GM23248 (cell line): ENCODE results near the gene LY6G6C. TPM values are rescaled to one million over a fixed set of nuclear protein-coding genes. Genes with fewer than 3 reads are reported as not detected.

Experiments
- DNase-seq: peaks from one replicate; pipeline ENCODE4 v3.0.0-alpha.2; 2015
- H2AFZ ChIP-seq: fragments of 200-600 bp; sonication (generic); 2 replicates; pipeline ENCODE4 v1.6.1; 2016; ENCODE audit warnings: antibody characterized with exemption
- H3F3A ChIP-seq: fragments of 200-600 bp; sonication (generic); 2 replicates; pipeline ENCODE4 v1.6.1; 2016; ENCODE audit warnings: mild to moderate bottlenecking, antibody characterized with exemption, mixed run types; ENCODE audit not compliant: insufficient read depth
- H3K27ac ChIP-seq: fragments of 200-600 bp; sonication (generic); 2 replicates; pipeline ENCODE4 v1.5.1; 2016; ENCODE audit warnings: mild to moderate bottlenecking
- H3K27me3 ChIP-seq: fragments of 200-600 bp; sonication (generic); replicated peaks from 2 replicates; pipeline ENCODE4 v1.6.1; 2016; ENCODE audit warnings: mild to moderate bottlenecking; ENCODE audit not compliant: insufficient read depth
- H3K36me3 ChIP-seq: fragments of 200-600 bp; sonication (generic); 2 replicates; pipeline ENCODE4 v1.6.1; 2016; ENCODE audit warnings: low read depth, mild to moderate bottlenecking
- H3K4me1 ChIP-seq: fragments of 200-600 bp; sonication (generic); 2 replicates; pipeline ENCODE4 v1.6.1; 2016; ENCODE audit warnings: mild to moderate bottlenecking; ENCODE audit not compliant: insufficient read depth
- H3K4me2 ChIP-seq: fragments of 200-600 bp; sonication (generic); one replicate; pipeline ENCODE4 v1.6.1; 2016; ENCODE audit warnings: mild to moderate bottlenecking; ENCODE audit not compliant: unreplicated experiment
- H3K4me3 ChIP-seq: fragments of 200-600 bp; sonication (generic); 2 replicates; pipeline ENCODE4 v1.5.1; 2016; ENCODE audit warnings: mild to moderate bottlenecking
- H3K79me2 ChIP-seq: fragments of 200-600 bp; sonication (generic); 2 replicates; pipeline ENCODE4 v1.6.1; 2016; ENCODE audit warnings: mild to moderate bottlenecking; ENCODE audit not compliant: insufficient read depth
- H3K9ac ChIP-seq: fragments of 200-600 bp; sonication (generic); 2 replicates; pipeline ENCODE4 v1.6.1; 2016; ENCODE audit warnings: mild to moderate bottlenecking
- H3K9me2 ChIP-seq: fragments of 200-600 bp; sonication (generic); 2 replicates; pipeline ENCODE4 v1.6.1; 2016; ENCODE audit warnings: mixed run types, mild to moderate bottlenecking, moderate library complexity; ENCODE audit not compliant: insufficient read depth
- H3K9me3 ChIP-seq: fragments of 200-600 bp; sonication (generic); one replicate; pipeline ENCODE4 v1.6.1; 2017; ENCODE audit warnings: low read depth
- H4K20me1 ChIP-seq: fragments of 200-600 bp; sonication (generic); 2 replicates; pipeline ENCODE4 v1.6.0; 2016; ENCODE audit not compliant: insufficient read depth
- EZH2 ChIP-seq: fragments of 200-600 bp; sonication (generic); IDR thresholded peaks from 2 replicates; pipeline ENCODE4 v1.6.1; 2018; ENCODE audit warnings: antibody characterized with exemption, mild to moderate bottlenecking; ENCODE audit not compliant: insufficient read depth, poor library complexity, severe bottlenecking
- EZH2phosphoT487 ChIP-seq: fragments of 200-600 bp; sonication (generic); IDR thresholded peaks from 2 replicates; pipeline ENCODE4 v1.6.1; 2018; ENCODE audit warnings: antibody characterized with exemption, moderate library complexity, mild to moderate bottlenecking, low read depth; ENCODE audit not compliant: insufficient read depth
- WGBS, 2 experiments: methylation state at CpG; one replicate each; pipeline ENCODE4 v1.1.6; 2015 to 2017; ENCODE audit warnings: low lambda C conversion rate in 2 of 2, low coverage in 1 of 2; ENCODE audit errors: missing lambda C conversion rate in 2 of 2; 5-methylcytosine and 5-hydroxymethylcytosine counted together
- in situ Hi-C: fragments of 300-500 bp; cut with MboI; formaldehyde crosslinking; loops from 2 replicates; pipeline ENCODE4 v1.15.0; 2020
- polyA plus RNA-seq: library from polyadenylated mRNA; unstranded; fragments of >200 nt; fragmentation: Nextera tagmentation; extraction: Ambion mirVana; gene quantifications from 2 replicates; pipeline ENCODE4 v1.2.1, GENCODE V29; 2016
- total RNA-seq: library from RNA; depleted of rRNA; stranded (reverse); fragments of >200 nt; shearing (Covaris generic); gene quantifications from 2 replicates; pipeline ENCODE4 v1.2.3, GENCODE V29; 2014

LY6G6C gene
- total and polyA plus RNA-seq, 2 experiments from 2014 or later, result not detected

- no peaks in the 10 kb centered on the region for H3K36me3 ChIP-seq
- no peaks in the 10 kb centered on the region for H3K27me3 ChIP-seq
- H3K4me3 ChIP-seq, result no peak overlapping the region
- no peaks in the 10 kb centered on the region for H4K20me1 ChIP-seq
- no peaks in the 10 kb centered on the region for H3K9me2 ChIP-seq
- WGBS, 2 experiments, result 93% methylated on average over 8 of the region's 8 CpGs
- no peak overlapping the region for H3K9ac ChIP-seq
- no peaks in the 10 kb centered on the region for H3K9me3 ChIP-seq
- no peak for TF ChIP-seq EZH2phosphoT487
- no peak for TF ChIP-seq EZH2
- H3F3A ChIP-seq, result peaks cover 13% of the 10 kb centered on the region
- H3K4me2 ChIP-seq, result no peak overlapping the region
- no peak overlapping the region for H2AFZ ChIP-seq
- DNase-seq, result no peak
- peaks cover 10% of the 10 kb centered on the region for H3K4me1 ChIP-seq
- H3K79me2 ChIP-seq, result no peaks in the 10 kb centered on the region
- H3K27ac ChIP-seq, result no peak overlapping the region
- in situ Hi-C loops, result no loop called here
These were observed 27.9 kb upstream of the LY6G6C start for GRCh38 chr6:31749301-31750036.

DNA sequence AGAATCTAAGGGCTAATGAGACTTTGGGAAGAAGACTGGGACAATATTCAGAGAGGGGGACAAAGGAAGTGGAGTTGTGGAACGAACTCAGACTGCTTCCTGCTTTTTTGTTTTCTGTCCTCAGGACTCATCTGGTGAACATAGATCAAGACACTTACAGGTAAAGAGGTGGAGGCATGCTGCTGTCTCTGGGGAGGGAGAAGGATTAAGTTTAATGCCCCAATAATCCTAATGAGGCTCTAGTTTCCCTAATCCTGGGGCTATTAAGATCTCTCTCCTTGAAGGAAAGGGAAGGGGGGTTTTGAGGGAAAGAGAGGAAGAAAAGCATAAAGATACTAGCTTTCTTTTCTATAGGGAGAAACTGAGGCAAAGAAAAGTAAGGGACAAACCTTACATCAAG, 22.9 kb upstream of the LY6G6C start:
- WGBS, 2 experiments, result 56 to 90% methylated on average over 1 of the region's 1 CpG
- Histone ChIP-seq H3K9ac (no peak overlapping the region), H3K4me1 (peaks cover 4% of the 10 kb centered on the region), H3F3A (0 out of 2 replicates have a peak, but pooled peaks cover under 1% of the 10 kb centered on the region), H3K9me3 (no peaks in the 10 kb centered on the region), H2AFZ (no peak overlapping the region), H3K27me3 (no peaks in the 10 kb centered on the region), H3K4me2 (no peak overlapping the region), H3K4me3 (no peak overlapping the region), H3K27ac (no peak overlapping the region), H3K9me2 (no peaks in the 10 kb centered on the region), H4K20me1 (no peaks in the 10 kb centered on the region), H3K36me3 (no peaks in the 10 kb centered on the region), H3K79me2 (no peaks in the 10 kb centered on the region)
- no peak for TF ChIP-seq EZH2
- TF ChIP-seq EZH2phosphoT487, result no peak
- in situ Hi-C loops, result no loop called here
- DNase-seq, result no peak

GRCh38 chr6:31742894-31743293, 21.3 kb upstream of the LY6G6C start:
- H3K27ac ChIP-seq, result no peak overlapping the region
- H3K4me3 ChIP-seq, result no peak overlapping the region
- no peak overlapping the region for H2AFZ ChIP-seq
- H3K79me2 ChIP-seq, result no peaks in the 10 kb centered on the region
- WGBS, 2 experiments, result 83% methylated on average over 3 of the region's 3 CpGs
- H3K9ac ChIP-seq, result no peak overlapping the region
- H3K4me2 ChIP-seq, result no peak overlapping the region
- no peaks in the 10 kb centered on the region for H3K9me3 ChIP-seq
- TF ChIP-seq EZH2phosphoT487, result no peak
- no peak for TF ChIP-seq EZH2
- in situ Hi-C loops, result no loop called here
- H4K20me1 ChIP-seq, result no peaks in the 10 kb centered on the region
- H3F3A ChIP-seq, result peaks cover 13% of the 10 kb centered on the region; the same call in 1 of the 2 replicates
- peaks cover 17% of the 10 kb centered on the region for H3K4me1 ChIP-seq
- H3K9me2 ChIP-seq, result no peaks in the 10 kb centered on the region
- no peak for DNase-seq
- no peaks in the 10 kb centered on the region for H3K36me3 ChIP-seq
- H3K27me3 ChIP-seq, result no peaks in the 10 kb centered on the region

GRCh38 chr6:31741815-31742214, 20.3 kb upstream of the LY6G6C start:
- H3K27ac ChIP-seq, result no peak overlapping the region
- no peak overlapping the region for H3K4me3 ChIP-seq
- H2AFZ ChIP-seq, result no peak overlapping the region
- no peaks in the 10 kb centered on the region for H4K20me1 ChIP-seq
- H3K9me2 ChIP-seq, result no peaks in the 10 kb centered on the region
- H3K4me2 ChIP-seq, result no peak overlapping the region
- TF ChIP-seq EZH2phosphoT487, result no peak
- TF ChIP-seq EZH2, result no peak
- no peaks in the 10 kb centered on the region for H3K27me3 ChIP-seq
- H3K9ac ChIP-seq, result no peak overlapping the region
- 95 to 99% methylated on average over 2 of the region's 2 CpGs for WGBS, 2 experiments
- H3K9me3 ChIP-seq, result no peaks in the 10 kb centered on the region
- peaks cover 19% of the 10 kb centered on the region for H3F3A ChIP-seq
- no peak for DNase-seq
- in situ Hi-C loops, result no loop called here
- no peaks in the 10 kb centered on the region for H3K36me3 ChIP-seq
- H3K4me1 ChIP-seq, result peaks cover 28% of the 10 kb centered on the region
- H3K79me2 ChIP-seq, result peaks cover 8% of the 10 kb centered on the region
